AG08396 (cell line): Measurements from ENCODE around the gene TMEM238.
"Not testable (repeated sequence)": the region's sequence is repeated elsewhere in the genome, so short reads cannot be mapped to it uniquely, and the experiment has no call there.

ENCODE experiments used
- DNase-seq: peaks from one replicate; pipeline ENCODE4 v3.0.0; 2012; ENCODE audit warnings: low spot score, mixed read lengths

The TMEM238 gene

GRCh38 chr19:55339889-55340783, 44.0 kb downstream of the TMEM238 start:
- no peak for DNase-seq

- peak; percentile 100 for DNase-seq
Observed at GRCh38 chr19:55339105-55339888, 44.8 kb downstream of the TMEM238 start, which contains the start of gene KMT5C. Gene KMT5C, plus strand, starts transcription at chr19:55339876. Its CDS starts 2,061 bp downstream, at chr19:55341937.

DNA sequence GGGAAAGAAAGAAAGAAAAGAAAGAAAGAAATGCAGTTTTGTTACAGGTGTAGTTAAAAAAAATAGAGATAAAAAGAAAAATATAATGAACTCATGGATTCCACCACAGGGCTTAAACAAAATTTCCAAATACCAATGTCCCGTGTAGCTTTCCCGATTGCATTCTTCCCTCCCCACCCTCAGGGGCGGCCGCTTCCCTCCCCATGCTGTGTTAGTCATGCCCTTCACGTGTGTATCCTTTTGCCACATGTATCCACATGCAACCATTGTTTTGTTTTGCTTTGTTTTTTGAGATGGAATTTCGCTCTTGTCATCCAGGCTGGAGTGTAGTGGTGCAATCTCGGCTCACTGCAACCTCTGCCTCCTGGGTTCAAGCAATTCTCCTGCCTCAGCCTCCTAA, 48.0 kb downstream of the TMEM238 start:
- DNase-seq, result no peak

- no peak for DNase-seq
Observed at GRCh38 chr19:55333870-55334269, 50.2 kb downstream of the TMEM238 start.

- DNase-seq, result not testable (repeated sequence)
Observed at GRCh38 chr19:55329791-55330190, 54.3 kb downstream of the TMEM238 start.
